ENCODE results near the gene EYS.

EYS gene

GRCh38 chr6:65707126-65707826 lies at the start of gene EYS:
Gene EYS, minus strand, starts transcription at chr6:65707226. Its CDS starts 211,816 bp downstream, at chr6:65495410.
- DNase-seq (ENCODE audit: low spot score): no peak

- no peak for DNase-seq (ENCODE audit: low spot score)
These were observed 39.3 kb upstream of the EYS start for GRCh38 chr6:65746302-65746701.

GRCh38 chr6:65745614-65746013 lies 38.6 kb upstream of the EYS start:
- DNase-seq (ENCODE audit: low spot score): no peak

GRCh38 chr6:65728879-65729479 lies 22.0 kb upstream of the EYS start:
- DNase-seq (ENCODE audit: low spot score): no peak

- no peak for DNase-seq (ENCODE audit: low spot score)
These were observed 12.1 kb upstream of the EYS start for GRCh38 chr6:65719101-65719500.

- no peak for DNase-seq (ENCODE audit: low spot score)
These were observed 4.5 kb upstream of the EYS start for GRCh38 chr6:65711531-65711930.

GRCh38 chr6:65709099-65709830 lies 2.2 kb upstream of the EYS start:
- DNase-seq (ENCODE audit: low spot score): no peak

DNA sequence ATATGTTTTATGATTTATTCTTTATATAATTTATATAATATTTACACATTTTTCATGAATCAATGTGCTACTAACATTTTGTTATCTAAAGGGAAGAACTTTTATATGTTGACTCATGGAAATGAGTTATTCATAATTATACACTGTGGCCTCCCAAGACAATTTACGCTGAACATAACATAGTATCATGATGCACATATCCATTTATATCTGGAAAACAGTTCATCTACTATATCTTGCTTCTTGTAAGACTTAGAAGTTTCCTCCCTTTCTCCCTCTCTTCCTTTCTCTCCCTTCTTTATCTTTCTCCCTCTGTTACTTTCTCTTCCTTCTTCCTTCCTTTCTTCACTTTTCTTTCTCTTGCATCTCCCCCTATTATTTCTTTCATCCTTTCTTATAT lies 1.1 kb upstream of the EYS start:
- no peak for DNase-seq (ENCODE audit: low spot score)

DNA sequence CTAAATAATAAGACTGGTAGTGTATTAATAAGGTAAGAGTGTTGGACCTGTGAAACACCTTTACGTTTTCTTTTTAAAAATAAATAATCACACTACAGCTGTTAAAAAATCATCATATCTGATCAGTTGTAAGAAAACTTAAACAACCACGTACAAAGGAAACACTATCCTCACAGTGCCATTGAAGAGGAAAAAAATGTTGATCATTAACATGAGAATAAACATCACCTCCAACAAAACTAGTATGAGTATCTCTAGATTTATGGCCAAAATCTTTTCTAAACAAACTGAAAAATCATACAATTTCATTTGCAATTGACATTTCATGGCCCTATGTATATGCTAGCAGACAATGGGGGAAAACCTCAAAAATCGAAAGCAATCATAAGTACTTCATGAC lies 590 bp downstream of the EYS start:
- DNase-seq (ENCODE audit: low spot score): no peak

GRCh38 chr6:65701325-65701724 lies 5.7 kb downstream of the EYS start:
- no peak for DNase-seq (ENCODE audit: low spot score)

- no peak for DNase-seq (ENCODE audit: low spot score)
These were observed 6.5 kb downstream of the EYS start for GRCh38 chr6:65700561-65700960.

GRCh38 chr6:65692109-65692508 lies 14.9 kb downstream of the EYS start:
- no peak for DNase-seq (ENCODE audit: low spot score)

GRCh38 chr6:65680232-65680631 lies 26.8 kb downstream of the EYS start:
- DNase-seq (ENCODE audit: low spot score): no peak

DNA sequence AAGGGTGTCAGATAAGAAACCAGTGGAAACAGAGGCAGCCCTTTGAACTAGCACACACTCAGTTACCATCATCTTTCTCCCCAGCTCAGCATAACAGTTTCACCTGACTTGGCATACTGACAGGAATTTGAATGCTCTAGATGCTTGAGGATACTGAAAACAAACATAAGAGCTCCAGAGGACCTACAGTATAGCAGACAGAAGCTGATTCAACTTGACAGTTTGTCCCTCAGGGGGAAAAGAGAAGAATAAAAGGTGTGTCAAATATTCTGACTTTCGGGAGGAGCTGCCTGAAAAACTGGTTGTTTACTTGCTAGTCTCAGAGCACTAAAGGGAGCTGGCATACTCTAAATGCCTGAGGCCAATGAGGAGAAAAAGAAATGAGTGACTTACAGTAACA lies 35.1 kb downstream of the EYS start:
- DNase-seq (ENCODE audit: low spot score): no peak

- no peak for DNase-seq (ENCODE audit: low spot score)
These were observed 38.9 kb downstream of the EYS start for GRCh38 chr6:65667916-65668656.

DNA sequence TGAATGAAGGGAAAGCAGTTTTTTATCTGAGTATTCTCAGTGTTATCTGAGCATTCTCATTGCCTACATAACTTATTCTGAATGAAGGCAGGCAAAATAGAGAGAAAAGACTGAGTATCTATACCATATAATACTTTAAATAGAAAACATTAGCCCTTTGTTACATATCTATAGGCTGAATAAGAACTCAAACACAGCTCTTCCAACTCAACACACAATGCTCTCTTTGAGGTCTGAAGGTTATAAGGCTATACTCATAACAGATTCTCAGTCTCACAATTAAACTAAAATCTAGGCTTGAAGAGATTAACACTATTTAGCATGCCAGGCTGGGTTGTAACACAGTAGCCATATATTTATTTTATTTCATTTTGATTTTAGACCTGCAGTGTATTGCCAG lies 56.9 kb downstream of the EYS start:
- no peak for DNase-seq (ENCODE audit: low spot score)

DNA sequence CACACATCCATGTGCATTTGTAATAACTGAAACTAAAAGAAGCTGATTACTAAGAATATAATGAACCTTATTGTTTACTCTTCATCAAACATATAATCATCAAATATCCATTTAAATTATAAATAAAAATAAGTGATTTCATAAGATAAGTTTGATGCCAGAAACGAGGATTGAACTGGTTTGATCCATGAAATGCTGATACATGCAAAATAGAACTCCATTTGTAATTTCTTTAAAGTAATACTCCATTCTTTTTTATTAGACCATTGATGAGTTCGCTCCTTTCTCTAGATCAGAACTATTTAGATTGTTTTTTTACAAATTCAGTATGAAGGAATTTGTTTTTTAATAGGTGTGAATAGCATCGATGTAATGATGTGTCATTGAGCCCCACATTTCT lies 57.6 kb downstream of the EYS start:
- DNase-seq (ENCODE audit: low spot score): no peak

- DNase-seq (ENCODE audit: low spot score): no peak
These were observed 60.5 kb downstream of the EYS start for GRCh38 chr6:65646544-65646943.

DNA sequence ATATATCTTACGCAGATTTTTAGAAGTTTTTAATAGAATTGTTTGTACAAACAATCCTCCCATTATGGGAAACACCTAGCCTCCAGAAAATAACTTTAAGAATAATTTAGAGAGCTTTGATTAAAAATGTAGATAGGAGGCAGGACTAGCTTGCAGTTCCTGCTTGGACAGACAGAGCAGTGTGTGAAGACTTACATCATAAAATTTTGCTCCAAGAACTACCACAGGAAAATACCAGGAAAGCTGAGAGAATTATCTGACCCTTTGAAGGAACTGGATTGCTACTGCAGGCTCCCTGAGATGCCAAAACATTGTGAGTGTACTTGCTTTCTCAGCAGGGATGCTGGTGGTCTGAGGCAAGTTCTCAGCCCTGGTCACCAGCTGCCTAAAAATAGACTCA lies 64.2 kb downstream of the EYS start:
- no peak for DNase-seq (ENCODE audit: low spot score)

- no peak for DNase-seq (ENCODE audit: low spot score)
These were observed 68.8 kb downstream of the EYS start for GRCh38 chr6:65638047-65638831.

GRCh38 chr6:65637289-65638046 lies 69.6 kb downstream of the EYS start:
- DNase-seq (ENCODE audit: low spot score): no peak

All from germinal center (tissue), 1 donor.